ENCODE measurements around the gene CRYGA.

DNA sequence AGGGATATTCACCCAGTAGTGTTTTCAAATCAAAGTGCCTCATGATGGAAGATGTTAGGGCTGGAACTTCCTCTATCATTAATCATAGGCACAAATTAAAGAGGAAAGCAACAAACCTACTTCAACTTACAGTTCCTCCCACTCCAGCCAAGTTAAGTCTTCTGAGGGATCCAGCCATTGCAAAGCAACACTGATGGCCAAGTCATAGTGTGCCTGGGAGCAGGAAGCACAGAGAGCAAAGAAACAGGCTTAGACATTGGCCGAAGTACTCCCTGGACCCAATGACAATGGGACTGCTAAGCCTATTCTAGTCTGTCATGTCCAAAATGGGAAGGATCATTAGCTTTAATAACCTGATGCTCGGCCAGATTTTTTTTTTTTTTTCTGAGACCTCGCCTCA is 19.4 kb upstream of the CRYGA start:
- TF ChIP-seq, protein P1, sequence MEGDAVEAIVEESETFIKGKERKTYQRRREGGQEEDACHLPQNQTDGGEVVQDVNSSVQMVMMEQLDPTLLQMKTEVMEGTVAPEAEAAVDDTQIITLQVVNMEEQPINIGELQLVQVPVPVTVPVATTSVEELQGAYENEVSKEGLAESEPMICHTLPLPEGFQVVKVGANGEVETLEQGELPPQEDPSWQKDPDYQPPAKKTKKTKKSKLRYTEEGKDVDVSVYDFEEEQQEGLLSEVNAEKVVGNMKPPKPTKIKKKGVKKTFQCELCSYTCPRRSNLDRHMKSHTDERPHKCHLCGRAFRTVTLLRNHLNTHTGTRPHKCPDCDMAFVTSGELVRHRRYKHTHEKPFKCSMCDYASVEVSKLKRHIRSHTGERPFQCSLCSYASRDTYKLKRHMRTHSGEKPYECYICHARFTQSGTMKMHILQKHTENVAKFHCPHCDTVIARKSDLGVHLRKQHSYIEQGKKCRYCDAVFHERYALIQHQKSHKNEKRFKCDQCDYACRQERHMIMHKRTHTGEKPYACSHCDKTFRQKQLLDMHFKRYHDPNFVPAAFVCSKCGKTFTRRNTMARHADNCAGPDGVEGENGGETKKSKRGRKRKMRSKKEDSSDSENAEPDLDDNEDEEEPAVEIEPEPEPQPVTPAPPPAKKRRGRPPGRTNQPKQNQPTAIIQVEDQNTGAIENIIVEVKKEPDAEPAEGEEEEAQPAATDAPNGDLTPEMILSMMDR (IDR thresholded peaks at IDR 0.05) = no peak
- TF ChIP-seq POLR2A (IDR thresholded peaks at IDR 0.05) = no peak

Data from prostate gland (tissue), 2 donors.